Keratinocyte (primary cell): ENCODE measurements around the gene HELZ.

Source experiments
- CTCF ChIP-seq, 3 experiments: IDR thresholded peaks in 1 of 3; conservative IDR thresholded peaks in 1 of 3; optimal IDR thresholded peaks in 1 of 3; 2 replicates in 2 of 3; 3 replicates in 1 of 3; pipeline versions ENCODE3 to v1.5.1; 2011; ENCODE audit warnings: low read length in 3 of 3, mild to moderate bottlenecking in 3 of 3, moderate library complexity in 2 of 3, control low read depth in 1 of 3, inconsistent platforms in 1 of 3; ENCODE audit not compliant: insufficient read depth in 2 of 3; ENCODE audit errors: extremely low read depth in 1 of 3
- EZH2 ChIP-seq: IDR thresholded peaks from one replicate; pipeline ENCODE4 v1.6.1; 2012; ENCODE audit warnings: inconsistent platforms, mild to moderate bottlenecking, low read length, moderate library complexity

DNA sequence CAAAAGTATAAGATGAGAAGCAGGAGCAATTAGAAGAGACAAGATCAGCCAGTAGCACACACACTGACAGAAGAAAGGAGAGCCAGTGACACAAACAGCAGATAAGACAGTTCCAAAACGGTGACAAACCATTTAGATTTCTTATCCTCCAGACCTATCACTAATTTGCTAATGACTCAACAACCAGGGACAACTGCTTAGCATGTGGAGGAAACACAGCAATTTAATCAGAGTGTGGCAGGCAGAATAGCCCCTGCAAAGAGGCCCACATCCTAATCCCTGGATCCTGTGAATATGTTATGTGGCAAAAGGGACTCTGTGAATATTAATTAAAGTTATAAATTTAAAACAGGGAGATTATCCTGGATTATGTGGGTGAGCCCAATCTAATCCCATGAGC lies 119.6 kb downstream of the HELZ start:
- no peak for TF ChIP-seq CTCF (optimal IDR thresholded peaks at IDR 0.05 in 1 of 3, IDR thresholded peaks at IDR 0.05 in 1 of 3, conservative IDR thresholded peaks at IDR 0.05 in 1 of 3; ENCODE audit: extremely low read depth in 1 of 3, insufficient read depth in 2 of 3, low read length in 3 of 3)
- no peak for TF ChIP-seq EZH2
